Mesothelial cell of epicardium (in vitro differentiated cells): Measurements from ENCODE around the gene SMIM29. TPM values are rescaled to one million over a fixed set of nuclear protein-coding genes. Genes with fewer than 3 reads are reported as not detected.

ENCODE experiments used
- DNase-seq, 2 experiments: peaks; one replicate each; pipeline ENCODE4 v3.0.0; 2021; ENCODE audit warnings: low spot score in 2 of 2; ENCODE audit not compliant: unreplicated experiment in 2 of 2
- H3K27ac Mint-ChIP-seq: 2 replicates; pipeline ENCODE4 v1.8.0; 2021; ENCODE audit warnings: mixed read lengths
- H3K27me3 Mint-ChIP-seq: 2 replicates; pipeline ENCODE4 v1.8.0; 2021; ENCODE audit warnings: low read depth, mixed read lengths
- H3K36me3 Mint-ChIP-seq: 2 replicates; pipeline ENCODE4 v1.8.0; 2021; ENCODE audit warnings: mixed read lengths
- H3K4me1 Mint-ChIP-seq: 2 replicates; pipeline ENCODE4 v1.8.0; 2021; ENCODE audit warnings: mixed read lengths
- H3K4me3 Mint-ChIP-seq: 2 replicates; pipeline ENCODE4 v1.8.0; 2021; ENCODE audit warnings: mild to moderate bottlenecking, moderate library complexity, mixed read lengths
- H3K9me3 Mint-ChIP-seq: 2 replicates; pipeline ENCODE4 v1.8.0; 2021; ENCODE audit warnings: mixed read lengths
- total RNA-seq: library from RNA; stranded (reverse); gene quantifications from 3 replicates; pipeline ENCODE4 v1.2.1, GENCODE V29; 2021
- TF ChIP-seq, protein P1 (sequence below): fragments of 200-600 bp; sonication (generic); IDR thresholded peaks from one replicate; pipeline ENCODE4 v1.5.0; 2021; ENCODE audit warnings: antibody characterized with exemption; ENCODE audit not compliant: unreplicated experiment

Gene SMIM29
- total RNA-seq, 1 donor from 2014 or later: 8.9 TPM

- no peak for DNase-seq
- H3K4me1 Mint-ChIP-seq: peaks cover 20% of the 10 kb centered on the region
- H3K9me3 Mint-ChIP-seq: no peaks in the 10 kb centered on the region
- TF ChIP-seq, protein P1, sequence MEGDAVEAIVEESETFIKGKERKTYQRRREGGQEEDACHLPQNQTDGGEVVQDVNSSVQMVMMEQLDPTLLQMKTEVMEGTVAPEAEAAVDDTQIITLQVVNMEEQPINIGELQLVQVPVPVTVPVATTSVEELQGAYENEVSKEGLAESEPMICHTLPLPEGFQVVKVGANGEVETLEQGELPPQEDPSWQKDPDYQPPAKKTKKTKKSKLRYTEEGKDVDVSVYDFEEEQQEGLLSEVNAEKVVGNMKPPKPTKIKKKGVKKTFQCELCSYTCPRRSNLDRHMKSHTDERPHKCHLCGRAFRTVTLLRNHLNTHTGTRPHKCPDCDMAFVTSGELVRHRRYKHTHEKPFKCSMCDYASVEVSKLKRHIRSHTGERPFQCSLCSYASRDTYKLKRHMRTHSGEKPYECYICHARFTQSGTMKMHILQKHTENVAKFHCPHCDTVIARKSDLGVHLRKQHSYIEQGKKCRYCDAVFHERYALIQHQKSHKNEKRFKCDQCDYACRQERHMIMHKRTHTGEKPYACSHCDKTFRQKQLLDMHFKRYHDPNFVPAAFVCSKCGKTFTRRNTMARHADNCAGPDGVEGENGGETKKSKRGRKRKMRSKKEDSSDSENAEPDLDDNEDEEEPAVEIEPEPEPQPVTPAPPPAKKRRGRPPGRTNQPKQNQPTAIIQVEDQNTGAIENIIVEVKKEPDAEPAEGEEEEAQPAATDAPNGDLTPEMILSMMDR: no peak
- peaks cover 20% of the 10 kb centered on the region for H3K36me3 Mint-ChIP-seq
- no peaks in the 10 kb centered on the region for H3K27me3 Mint-ChIP-seq
- H3K4me3 Mint-ChIP-seq: no peak overlapping the region
- H3K27ac Mint-ChIP-seq: no peak overlapping the region
Measured at GRCh38 chr6:34243131-34243771, 5.6 kb downstream of the SMIM29 start.

GRCh38 chr6:34242252-34243130 lies 6.3 kb downstream of the SMIM29 start:
- no peaks in the 10 kb centered on the region for H3K27me3 Mint-ChIP-seq
- peaks cover 20% of the 10 kb centered on the region for H3K36me3 Mint-ChIP-seq
- H3K4me3 Mint-ChIP-seq: no peak overlapping the region
- H3K9me3 Mint-ChIP-seq: no peaks in the 10 kb centered on the region
- H3K4me1 Mint-ChIP-seq: peaks cover 15% of the 10 kb centered on the region
- TF ChIP-seq, protein P1: no peak
- H3K27ac Mint-ChIP-seq: no peak overlapping the region
- DNase-seq: no peak

GRCh38 chr6:34241351-34242215 lies 7.2 kb downstream of the SMIM29 start:
- no peak for DNase-seq
- Mint-ChIP-seq H3K4me1 (peaks cover 15% of the 10 kb centered on the region), H3K27ac (no peak overlapping the region), H3K4me3 (no peak overlapping the region), H3K27me3 (no peaks in the 10 kb centered on the region), H3K9me3 (no peaks in the 10 kb centered on the region), H3K36me3 (peaks cover 20% of the 10 kb centered on the region)
- TF ChIP-seq, protein P1: no peak

DNA sequence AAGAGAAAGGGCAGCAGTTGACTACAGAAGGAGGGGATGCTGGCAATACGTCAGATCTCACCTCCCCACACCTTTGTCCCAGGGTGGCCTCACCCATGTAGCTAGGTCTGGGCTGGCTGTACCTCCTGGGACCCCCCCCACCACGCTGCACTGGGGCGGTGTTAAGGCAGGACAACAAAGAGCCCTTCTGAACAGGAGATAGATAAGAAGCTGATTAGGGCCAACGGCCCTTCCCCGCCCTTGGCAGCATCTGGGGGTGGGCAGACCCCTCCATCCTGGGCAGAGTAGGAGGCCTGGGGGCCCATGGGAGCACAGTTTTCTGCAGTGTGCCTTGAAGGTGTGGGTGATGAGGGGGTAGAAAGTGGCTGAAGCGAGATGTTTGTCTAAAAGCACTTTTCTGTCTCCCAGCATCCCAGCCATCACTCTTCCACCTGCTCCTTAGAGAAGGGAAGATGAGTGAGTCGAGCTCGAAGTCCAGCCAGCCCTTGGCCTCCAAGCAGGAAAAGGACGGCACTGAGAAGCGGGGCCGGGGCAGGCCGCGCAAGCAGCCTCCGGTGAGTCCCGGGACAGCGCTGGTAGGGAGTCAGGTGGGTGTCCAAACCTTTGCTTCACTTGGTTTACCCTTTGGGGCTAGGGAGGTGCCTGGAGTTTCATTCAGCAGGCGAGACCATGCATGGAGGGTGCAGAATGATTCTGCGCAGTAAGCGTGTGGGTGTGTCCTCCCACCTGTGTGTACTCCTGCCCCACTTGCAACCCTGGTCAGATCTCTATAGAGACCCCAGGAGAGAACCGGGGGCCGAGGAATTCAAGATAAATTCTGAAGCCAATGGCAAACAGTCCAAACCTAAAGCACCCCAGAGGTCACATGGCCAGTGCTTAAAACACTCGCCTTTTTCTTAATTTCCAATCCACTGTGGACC lies 8.2 kb downstream of the SMIM29 start:
- no peak overlapping the region for H3K27ac Mint-ChIP-seq
- H3K9me3 Mint-ChIP-seq: no peaks in the 10 kb centered on the region
- peaks cover 20% of the 10 kb centered on the region for H3K4me1 Mint-ChIP-seq
- H3K4me3 Mint-ChIP-seq: no peak overlapping the region
- TF ChIP-seq, protein P1: no peak
- DNase-seq: no peak
- H3K36me3 Mint-ChIP-seq: peaks cover 20% of the 10 kb centered on the region
- H3K27me3 Mint-ChIP-seq: no peaks in the 10 kb centered on the region

DNA sequence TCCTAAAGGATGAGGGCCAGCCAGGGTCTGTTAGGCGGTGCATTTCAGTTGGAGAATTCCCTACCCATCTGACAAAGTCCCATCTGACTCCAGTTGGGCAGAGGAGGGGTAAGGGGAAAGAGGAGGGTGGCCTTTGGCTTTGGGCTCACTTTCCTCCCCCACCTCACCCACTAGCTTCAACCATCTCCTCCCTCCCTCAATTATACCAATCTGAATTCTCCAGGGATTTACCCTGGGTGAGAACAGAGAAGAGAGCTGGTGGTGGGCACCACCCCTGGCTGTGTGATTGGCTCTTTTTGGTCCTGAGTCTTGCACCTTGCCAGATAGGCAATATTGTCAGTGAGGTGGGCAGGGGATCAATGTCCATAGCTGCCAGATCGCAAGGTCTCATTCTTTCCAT lies 8.9 kb downstream of the SMIM29 start:
- peaks cover 20% of the 10 kb centered on the region for H3K36me3 Mint-ChIP-seq
- H3K27me3 Mint-ChIP-seq: no peaks in the 10 kb centered on the region
- TF ChIP-seq, protein P1: no peak
- no peak for DNase-seq
- H3K27ac Mint-ChIP-seq: no peak overlapping the region
- peaks cover 20% of the 10 kb centered on the region for H3K4me1 Mint-ChIP-seq
- no peaks in the 10 kb centered on the region for H3K9me3 Mint-ChIP-seq
- H3K4me3 Mint-ChIP-seq: no peak overlapping the region
